Measurements from ENCODE around the gene OGFOD3. TPM values are rescaled to one million over a fixed set of nuclear protein-coding genes. Genes with fewer than 3 reads are reported as not detected.

Gene OGFOD3
- polyA plus RNA-seq, 1 donor, result 23.2 TPM

DNA sequence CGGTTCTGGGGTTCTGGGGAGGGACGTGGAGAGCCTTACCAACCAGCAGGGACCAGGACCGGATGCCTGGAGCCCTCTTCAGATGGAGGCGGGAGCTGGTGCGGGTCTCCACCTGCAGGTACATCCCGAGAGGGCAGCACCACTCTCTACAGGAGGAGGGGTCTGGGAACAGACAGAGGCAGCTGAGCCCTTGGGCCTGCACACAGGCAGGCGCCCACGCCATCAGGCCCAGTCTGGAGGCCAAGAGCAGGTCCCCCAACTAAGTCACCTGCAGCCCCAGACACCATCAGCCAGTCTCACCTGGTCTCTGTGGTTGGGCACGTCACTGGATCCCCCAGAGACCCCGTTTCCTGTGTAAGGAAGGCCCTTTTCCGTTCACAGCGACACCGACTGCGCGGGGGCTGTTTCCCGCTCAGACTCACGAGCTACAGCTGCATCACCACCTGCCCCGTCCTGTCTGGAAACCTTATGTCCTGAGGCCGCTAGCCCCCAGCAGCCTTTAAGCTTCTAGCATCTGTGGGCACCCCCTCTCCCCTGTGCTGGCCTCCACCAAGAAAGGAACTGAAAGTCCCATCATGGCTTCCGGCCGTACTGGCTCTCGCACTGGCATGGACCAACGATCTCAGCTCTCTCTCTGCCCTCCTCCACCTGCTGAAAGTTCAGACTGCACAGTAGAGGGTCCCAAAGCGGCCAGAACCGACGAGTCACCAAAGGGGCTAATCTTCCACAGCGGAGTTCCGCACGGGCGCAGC, 30.9 kb upstream of the OGFOD3 start:
- no peak for DNase-seq

DNA sequence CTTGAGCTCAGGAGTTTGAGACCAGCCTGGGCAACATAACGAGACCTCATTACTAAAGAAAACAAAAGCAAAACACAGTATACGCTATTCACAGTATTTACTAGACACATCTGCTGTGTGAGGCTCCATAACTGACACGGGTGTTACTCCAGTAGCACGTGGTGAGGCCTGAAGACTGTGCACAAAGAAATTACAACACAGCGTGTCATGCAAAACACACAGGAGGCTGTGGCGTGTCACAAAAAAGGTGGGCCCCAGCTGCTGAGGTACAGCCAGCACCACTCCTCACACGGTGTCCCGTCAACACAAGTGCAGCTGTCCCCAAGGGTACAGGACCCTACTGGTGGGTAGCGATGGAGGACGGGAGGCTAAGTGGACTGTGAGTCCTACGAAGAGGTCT, 29.5 kb upstream of the OGFOD3 start:
- DNase-seq, result no peak

GRCh38 chr17:82446649-82447048, 28.3 kb upstream of the OGFOD3 start:
- no peak for DNase-seq

DNA sequence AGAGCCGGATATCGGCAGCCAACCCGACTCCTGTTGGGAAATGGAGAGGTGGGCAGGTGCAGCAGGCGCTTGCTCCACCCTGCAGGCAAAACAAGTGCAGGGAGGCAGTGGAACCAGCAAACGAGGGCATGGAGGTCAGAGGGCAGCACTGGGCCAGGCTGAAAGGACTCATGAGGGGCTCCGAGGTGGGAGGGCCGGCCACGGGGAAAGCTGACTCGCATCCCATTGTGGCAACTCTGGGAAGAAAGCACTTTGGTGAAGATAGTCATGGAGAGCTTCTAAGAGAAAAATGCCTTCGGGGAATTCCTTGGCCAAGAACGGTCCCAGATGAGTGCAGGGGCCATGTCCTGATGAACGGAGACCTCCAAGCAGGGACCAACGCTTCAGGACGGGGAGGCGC, 27.7 kb upstream of the OGFOD3 start:
- DNase-seq, result no peak

- DNase-seq, result no peak
These were observed 27.2 kb upstream of the OGFOD3 start for GRCh38 chr17:82445542-82445941.

DNA sequence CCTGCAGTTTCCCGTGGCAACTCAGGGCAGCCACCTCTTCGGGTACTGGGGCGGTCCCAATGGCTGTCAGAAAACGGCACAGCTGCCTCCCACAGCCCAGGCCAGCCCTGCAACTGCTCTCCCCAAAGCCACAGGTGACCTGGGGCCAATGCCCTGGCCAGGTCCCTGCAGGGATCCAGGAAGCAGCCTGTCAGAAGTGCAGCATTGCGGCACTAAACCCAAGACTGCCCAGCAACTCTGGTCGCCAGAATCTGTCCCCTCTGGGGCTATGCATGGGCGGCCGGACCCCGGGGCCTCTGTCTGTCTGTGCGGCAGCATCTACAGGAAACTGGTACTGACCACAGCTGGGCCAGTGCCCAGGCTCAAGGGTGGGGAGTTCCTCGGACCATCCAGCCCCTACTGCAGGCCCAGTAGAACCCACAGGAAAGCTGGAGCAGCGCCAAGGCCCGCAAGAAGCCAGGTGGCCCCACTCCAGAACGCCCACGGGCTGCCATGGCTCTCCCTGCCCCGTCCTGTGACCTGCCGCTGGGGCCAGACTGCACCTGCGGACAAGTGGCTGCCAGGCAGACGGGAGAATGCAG, 26.6 kb upstream of the OGFOD3 start:
- DNase-seq, result no peak

DNA sequence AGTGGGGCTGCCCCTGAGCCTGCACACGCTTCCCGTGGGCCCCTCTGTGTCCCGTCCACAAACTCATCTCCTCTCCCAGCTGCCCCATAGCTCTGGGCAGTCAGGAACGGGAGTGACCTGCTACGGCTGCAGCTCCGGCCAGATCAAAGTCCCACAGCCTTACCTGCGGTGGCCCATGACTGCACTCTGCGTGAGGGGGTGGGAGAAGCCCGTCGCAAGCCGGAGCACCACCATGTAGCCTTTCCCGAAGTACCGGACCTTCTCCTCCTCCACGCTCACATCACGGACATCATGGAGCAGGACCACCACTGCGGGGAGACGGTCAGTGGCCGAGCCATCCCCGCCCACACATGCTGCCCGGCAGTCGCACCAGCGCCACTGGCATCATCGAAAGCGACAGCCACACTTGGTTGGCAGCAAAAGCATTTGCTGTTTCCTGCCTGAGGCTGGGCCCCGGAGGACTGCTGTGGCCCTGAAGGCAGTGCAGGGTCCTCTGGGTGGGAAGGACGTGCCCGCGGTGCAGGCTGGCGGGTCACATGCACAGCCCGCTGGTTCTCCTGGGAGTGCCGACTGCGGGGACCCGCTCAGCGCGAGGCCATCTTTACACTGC, 26.0 kb upstream of the OGFOD3 start:
- DNase-seq, result no peak

- DNase-seq, result no peak
These were observed 25.3 kb upstream of the OGFOD3 start for GRCh38 chr17:82443465-82444283.

DNA sequence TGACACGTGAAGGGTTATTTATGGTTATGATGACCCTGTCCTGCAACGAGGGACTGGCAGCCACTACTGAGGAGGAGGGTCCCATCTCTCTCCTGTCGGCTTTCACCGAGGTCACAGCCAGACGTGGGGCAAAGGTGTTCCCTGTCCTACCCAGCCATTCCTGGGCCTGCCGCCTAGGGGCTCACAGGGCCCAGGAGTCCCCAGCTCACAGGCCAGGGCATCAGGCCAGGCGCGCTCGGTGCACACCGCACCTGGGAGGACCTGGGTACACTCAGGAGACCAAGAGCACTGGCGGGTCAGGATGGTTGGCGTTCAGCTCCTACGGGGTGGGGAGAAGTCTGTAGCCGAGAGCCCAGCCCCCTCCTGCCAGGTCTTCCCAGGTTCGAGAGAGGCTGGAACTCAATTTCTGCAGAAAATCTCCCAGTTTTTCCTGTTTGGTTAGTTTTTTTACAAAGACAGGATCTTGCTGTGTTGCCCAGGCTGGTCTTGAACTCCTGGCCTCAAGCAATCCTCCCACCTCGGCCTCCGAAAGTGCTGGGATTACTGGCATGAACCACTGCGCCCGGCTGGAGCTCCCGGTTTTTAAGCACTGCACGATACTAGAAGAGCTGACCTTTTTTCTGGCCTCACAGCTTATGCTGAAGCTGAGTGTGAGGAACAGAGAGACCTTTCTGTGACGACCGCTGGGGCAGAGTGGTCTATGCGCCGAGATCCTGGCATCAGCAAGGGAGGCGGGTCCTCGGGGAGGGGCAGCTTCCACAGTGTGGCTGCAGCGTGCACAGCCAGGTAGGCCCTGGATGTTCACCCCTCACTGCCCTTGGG, 24.5 kb upstream of the OGFOD3 start:
- DNase-seq, result no peak

GRCh38 chr17:82441691-82442487, 23.5 kb upstream of the OGFOD3 start:
- no peak for DNase-seq

DNA sequence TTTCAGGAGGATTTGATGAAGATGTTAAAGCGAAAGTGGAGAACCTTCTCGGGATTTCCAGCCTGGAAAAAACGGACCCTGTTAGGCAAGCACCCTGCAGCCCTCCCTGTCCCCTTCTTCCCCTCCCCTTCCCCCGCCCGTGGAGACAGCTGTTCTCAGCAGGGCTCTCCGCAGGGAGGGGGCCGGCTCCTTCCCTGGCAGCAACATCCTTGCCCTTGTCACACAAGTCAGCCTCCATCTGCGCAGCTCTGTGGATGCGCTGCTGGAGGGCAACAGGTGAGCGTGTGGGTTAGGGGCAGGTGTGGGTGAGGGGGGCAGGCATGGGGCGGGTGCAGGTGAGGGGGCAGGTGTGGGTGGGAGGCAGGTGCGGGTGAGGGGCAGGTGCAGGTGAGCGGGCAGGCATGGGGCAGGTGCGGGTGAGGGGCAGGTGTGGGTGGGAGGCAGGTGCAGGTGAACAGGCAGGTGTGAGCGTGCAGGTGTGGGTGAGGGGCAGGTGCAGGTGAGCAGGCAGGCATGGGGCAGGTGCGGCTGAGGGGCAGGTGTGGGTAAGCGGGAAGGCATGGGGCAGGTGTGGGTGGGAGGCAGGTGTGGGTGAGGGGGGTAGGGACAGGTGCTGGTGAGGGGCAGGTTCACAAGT, 22.7 kb upstream of the OGFOD3 start:
- DNase-seq, result no peak

DNA sequence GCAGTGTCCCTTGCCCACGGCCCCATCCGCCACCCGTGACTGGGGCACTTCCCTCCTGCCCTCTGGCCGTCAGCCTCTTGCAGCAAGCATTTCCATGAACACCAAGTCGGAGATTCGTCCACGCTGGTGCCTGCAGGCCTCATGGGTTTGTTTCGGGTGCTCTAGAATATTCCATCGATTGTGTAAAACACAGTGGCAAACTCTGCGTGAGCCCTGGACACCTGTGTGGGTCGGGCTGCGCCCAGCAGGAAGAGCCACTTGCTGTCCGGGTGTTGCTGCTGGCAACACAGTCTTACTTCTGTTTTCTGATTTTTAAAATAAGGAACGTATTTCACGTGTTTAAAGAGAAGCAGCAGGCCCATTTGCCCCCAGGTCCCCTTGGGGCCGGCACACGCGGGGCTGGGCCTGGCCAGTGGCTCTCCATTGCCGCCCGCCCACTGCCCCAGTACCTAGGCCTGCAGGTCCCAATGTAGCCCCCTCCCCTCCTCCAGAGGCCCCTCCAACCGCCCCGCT, 22.1 kb upstream of the OGFOD3 start:
- DNase-seq, result no peak

DNA sequence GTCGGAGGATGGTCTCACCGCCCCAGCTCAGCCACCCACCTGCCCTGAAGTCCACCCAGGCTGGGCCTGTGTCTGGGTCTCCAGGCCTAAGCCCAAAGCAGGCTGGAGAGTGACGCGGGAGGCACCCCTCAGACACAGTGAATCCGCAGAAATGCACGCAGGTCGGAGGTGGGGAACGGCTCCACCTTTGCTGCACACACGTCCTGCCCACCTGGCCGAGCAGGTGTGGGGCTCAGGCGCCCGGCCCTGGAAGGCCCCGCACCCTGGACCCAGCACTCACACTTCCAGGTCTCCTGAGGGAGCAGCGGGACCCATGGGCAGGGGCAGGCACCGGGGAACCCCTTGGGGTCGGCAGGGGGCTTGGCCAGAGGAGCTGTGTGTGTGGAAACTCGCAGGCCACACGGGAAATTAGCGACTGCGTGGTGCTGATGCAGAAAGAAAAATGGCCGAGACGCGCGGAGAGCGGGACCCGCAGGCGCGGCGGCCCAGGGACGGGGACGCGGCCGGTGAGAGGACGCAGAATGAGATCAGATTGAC, 21.5 kb upstream of the OGFOD3 start:
- no peak for DNase-seq

- no peak for DNase-seq
These were observed 20.9 kb upstream of the OGFOD3 start for GRCh38 chr17:82439194-82439828.

DNA sequence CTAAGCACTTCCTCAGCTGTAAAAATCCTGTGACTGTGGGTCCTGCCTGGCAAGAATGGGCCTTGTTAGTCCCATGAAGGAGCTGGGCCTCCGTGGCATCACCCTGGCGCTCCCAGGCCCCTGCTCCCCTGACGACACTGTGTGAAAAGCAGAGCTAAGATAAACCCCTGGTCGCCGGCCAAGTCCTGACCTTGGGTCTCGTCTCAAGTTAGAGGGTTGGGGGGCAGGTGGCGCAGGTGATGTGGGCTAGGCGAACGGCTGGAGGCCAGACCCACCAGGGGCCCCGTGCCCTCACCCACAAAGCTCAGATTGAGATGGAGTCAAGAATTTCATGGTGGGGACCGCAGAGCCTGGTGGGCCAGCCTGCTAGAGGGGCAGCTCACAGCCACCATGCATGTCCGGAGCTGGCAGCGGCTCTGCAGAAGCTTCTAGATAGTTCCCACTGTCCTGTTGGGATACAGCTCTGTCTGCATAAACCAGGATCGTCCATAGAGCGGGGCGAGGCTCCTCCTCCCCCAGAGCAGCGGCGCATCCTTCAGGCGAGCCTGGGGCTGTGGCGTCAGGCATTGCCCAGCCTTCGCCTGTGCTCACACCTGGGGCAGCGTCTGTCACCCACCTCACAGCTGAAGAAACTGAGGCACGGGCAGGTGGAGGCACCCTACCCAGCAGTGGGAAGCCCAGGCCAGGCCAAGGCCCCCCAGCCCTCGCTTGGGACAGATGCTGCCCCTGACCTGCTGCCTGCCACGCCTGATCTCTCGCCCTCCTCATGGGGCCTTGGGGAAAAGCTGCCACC, 20.2 kb upstream of the OGFOD3 start:
- no peak for DNase-seq

GRCh38 chr17:82437325-82437668, 18.9 kb upstream of the OGFOD3 start:
- no peak for DNase-seq

DNA sequence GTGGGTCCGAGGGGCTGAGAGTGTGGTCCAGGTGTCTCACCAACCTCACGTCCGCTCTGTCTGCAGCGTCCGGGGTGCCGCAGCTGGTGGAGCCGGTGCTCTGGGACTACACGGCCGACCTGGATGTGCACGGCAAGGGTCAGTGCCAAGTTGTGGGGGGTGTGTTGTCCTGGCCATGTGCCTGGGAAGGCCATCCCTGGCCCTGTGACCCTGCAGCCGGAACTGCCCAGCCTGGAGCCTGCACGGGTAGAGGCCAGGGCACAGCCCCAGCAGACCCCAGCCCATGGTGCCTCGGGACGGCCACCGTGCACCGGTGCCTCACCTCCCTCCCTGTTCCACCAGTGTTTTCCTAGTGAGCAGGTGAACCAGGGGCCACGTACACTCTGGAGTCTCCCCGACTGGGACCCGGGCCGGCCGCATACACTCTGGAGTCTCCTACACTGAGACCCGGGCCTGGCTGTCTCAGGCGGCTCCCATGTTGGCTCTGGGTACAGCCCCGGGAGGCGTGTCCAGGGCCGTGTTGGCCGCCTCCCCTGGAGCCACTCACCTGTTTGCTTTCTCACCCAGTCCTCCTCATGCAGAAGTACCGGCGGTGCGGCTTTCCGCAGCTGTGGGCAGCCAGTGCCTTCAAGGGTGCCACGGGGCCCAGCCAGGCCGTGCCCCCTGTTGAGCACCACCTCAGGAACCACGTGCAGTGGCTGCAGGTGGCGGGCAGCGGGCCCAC, 18.4 kb upstream of the OGFOD3 start:
- DNase-seq, result no peak

Data from left kidney (tissue), 2 donors.